NK-92 (cell line): ENCODE results near the gene MVD.

Experiments
- DNase-seq: peaks from one replicate; lab custom pipeline; 2025; ENCODE audit not compliant: unreplicated experiment; lab: John Stamatoyannopoulos, UW

The MVD gene

DNA sequence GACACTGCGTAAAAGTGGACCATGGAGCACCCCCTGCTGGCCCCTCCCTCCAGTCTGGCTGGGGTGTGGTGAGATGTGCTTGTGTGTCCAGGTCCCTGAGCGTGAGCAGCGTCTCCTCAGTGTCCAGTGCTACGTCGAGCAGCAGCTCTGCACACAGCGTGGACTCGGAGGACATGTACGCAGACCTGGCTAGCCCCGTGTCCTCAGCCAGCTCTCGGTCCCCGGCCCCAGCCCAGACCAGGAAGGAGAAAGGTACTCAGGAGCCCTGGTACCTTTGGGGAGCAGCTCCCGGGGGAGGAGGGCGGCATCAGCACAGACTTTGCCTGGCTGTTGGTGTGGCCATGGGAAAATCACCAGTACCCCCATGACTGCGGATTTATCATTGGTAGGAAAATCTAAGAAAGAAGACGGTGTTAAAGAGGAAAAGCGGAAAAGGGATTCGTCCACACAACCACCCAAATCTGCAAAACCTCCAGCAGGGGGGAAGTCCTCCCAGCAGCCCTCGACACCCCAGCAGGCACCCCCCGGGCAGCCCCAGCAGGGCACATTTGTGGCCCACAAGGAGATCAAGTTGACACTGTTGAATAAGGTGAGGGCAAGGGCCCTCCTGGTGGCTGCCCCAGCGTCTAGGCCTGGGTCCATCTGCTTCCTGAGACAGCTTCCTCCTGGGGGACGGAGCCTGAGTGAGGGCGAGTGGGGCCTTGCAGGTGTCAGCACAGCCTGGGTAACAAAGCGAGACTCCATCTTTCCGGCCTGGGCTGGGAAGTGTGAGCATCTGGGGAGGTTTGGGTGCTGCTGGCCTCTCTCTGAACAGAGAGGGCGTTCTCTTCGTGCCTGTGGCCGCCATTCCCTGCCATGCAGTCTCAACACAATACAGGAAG, 35.1 kb downstream of the MVD start:
- no peak for DNase-seq

DNA sequence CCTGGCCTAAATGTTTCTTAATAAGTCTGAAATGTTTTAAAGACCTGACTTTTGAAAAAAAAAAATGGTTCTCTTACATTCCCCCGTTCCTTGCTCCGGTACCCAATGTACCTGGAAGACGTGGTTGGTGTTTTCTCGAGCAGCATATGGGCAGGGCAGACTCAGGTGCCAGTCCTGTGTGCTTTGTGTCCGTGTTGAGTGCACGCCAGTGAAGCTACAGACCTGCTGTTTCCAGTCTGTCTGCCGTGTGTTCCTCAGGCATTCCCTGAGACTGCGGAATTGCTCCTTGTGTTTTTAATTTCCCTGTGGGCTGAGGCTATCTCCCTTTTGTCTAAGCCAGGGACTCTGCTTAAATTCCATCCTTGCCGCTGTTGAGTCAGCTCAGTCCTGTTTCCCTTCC, 36.2 kb downstream of the MVD start:
- no peak for DNase-seq

DNA sequence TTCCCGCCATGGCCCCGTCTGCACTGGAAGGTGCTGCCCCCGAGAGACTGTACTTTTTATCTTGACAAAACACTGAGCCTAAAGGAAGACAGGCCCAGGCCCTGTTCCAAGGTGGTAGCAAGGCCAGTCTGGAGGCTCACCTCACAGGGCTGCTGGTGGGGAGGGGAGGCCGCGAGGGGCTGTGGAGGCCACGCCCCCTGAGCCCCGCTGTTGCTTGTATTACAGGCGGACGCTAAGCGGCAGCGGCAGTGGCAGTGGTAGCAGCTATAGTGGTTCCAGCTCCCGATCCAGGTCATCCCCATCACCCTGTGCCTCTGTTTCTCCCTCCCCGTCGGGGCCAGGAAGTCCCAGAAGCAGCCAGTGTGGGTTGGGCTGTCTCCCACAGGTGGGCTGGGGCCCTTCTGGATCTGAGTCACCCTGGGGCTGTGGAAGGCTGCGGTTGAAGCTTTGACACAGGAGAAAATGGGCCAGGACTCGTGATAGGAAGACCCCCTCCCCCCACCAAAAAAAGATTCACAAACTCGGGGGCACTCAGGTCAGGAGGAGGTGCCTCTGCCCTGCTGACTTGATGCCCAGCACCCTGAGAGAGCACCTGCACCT, 37.8 kb downstream of the MVD start:
- no peak for DNase-seq

DNA sequence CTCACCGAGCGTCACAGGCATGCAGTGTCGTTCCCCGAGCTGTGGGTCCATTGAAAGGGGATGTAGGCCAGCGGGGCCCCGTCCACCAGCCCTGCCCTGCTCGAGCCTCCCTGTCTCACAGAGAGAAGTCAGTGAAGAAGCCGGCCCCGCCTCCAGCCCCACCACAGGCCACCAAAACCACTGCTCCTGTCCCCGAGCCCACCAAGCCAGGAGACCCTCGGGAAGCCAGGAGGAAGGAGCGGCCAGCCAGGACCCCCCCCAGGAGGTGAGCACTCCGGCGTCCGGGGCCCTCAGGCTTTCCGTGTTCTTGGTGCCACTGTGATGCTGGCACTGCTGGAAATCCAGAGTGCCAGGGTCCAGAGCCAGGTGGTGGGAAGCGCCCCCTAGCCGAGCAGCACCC, 38.4 kb downstream of the MVD start:
- DNase-seq: no peak

DNA sequence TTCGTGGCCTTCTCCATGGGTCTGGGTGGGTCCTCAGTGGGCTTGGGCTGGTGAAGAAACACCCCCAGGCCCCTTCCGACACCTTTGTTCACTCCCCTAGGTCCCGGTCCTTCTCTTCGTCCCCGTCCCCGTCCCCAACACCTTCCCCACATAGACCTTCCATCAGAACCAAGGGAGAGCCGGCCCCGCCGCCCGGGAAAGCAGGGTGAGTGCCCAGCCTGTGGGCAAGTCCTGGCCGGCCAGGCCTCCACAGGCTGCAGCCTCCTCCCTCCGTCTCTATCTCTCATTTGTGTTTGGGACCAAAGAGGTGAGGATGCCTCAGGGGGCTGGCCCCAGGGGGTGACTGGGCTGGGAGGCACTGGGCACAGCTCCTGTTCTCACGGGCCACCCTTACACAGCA, 39.0 kb downstream of the MVD start:
- no peak for DNase-seq

DNA sequence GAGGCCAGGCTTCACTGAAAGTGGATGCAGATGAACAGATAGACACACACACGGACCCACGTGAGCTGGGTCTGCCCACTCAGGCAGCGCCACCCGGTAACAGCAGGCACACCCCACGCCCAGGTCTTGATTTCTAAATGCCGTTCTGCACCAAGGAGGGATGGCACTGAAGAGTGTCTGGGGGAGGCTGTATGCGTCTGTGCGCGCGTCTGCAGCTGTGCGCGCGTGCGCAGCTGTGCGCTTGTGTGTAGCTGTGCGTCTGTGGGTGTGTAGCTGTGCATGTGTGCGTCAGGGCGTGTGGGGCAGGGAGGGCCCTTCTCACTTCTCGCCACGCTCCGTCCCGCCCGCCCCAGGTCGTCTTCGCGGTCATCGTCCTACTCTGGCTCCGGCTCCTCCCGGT, 40.0 kb downstream of the MVD start:
- DNase-seq: no peak

DNA sequence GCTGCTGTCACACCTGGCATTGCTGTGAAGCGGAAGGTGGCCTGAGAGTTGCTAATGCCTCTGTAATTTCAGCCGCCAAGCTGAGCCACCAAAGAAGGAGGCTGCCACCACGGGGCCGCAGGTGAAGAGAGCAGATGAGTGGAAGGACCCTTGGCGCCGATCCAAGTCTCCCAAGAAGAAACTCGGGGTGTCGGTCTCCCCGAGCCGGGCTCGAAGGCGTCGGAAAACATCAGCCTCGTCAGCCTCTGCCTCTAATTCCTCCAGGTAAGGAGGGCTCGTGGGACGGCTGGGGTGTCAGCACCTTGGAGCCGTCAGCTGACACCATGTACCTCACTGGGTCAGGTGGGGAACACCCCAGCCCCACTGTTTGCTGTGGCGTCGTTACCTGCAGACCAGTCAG, 40.8 kb downstream of the MVD start:
- DNase-seq: no peak

DNA sequence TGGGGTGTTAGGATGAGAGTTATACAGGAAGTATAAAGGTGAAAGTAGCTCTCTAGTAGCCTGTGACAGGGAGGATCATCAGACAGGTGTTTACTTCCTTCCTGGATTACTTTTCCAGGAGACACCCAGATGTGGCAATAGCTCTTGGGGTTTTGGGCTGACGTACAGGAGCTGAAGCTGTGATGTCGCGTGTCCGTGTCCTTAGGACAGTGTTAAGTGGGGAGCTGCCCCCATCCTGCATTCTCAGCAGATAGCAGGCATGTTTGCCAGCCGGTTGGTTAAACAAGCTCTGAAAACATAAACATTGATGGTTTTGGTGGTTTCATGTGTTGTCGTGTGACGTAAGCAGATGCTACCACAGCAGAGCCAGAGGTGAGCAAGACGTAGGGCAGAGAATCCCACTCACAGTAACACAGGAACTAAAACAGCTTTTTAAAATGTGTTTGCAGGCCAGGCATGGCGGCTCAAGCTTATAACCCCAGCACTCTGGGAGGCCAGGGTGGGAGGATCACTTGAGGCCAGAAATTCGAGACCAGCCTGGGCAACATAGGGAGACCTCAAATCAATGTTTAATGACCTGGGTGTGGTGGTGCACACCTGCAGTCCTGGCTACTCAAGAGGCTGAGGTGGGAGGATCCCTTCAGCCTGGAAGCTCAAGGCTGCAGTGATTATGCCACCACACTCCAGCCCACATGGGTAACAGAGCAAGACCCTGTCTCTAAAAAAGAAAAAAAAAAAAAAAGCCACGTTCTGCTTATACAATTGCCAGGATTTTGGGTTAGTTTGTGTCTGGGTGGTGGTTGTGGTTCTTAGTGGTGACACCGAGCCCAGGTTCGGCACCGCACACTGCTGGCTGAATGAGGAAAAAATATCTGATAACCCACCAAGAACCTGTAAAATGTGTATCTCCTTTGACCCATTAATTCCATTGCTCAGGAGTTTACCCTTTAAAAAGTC, 42.8 kb downstream of the MVD start:
- no peak for DNase-seq

DNA sequence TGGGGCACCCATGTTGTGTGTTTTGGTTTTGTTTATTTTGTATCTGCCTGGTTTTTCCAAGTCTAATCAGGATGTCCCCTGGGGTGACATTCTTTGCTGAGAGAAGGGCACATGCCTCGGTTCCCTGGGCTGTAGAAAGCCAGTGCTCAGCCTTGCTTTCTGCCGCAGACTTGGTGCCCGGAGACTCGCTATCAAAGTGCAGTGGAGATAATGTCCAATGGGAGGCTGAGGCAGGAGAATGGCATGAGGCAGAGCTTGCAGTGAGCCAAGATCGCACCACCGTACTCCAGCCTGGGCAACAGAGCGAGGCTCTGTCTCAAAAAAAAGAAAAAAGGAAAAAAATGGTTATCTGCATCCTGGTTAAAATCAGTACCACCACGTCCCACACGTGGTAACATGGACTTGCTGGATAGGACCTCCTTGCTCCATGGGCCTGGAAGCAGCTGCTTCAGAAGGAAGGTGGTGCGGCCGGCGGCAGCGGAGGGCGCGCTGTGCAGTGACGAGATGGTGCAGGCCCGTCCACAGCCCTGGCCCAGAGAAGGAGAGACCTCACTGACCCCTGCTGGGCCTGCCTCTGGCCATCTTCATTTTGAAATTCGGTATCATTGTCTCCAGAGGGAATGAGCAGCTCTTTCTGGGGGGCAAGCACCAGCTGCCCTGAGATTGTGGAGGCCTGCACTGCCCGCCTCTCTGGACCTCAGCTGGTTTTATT, 43.8 kb downstream of the MVD start:
- DNase-seq: no peak

DNA sequence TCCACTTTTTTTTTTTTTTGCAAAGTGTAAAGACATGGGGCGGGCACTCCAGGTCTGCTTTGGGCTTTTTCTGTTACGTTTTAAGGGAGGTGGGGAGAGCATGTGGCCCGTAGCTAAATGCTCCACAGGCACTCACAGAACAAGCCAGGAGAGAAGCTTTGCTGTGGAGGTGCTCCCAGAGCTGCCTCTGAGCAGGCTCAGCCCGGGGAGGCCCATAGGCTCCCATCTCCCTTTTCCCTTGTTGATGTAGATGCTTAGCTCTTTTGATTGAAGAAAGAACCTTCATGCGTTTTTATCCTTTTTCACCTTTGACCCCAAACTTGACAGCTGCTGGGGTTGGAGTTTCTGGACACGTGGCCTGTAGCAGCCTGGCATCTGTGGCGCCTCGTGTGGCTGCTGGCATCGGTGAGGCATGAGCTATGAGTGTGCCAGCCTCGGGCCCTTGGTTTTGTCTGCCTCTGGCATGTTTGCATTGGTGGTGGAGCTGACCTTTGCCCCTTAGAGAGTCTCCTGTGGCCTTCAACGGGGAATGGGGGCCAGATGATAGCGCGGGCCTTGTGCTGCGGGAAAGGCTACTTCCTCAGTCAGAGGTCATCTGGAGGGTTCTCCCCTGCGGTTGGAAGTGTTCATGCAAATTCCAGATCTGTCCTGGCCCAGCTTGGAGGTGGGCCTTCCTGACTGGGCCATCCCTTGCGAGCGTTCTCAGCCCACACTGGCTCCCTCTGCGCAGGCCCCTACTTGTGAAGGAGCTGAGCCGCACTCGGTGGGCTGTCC, 44.5 kb downstream of the MVD start:
- DNase-seq: no peak

DNA sequence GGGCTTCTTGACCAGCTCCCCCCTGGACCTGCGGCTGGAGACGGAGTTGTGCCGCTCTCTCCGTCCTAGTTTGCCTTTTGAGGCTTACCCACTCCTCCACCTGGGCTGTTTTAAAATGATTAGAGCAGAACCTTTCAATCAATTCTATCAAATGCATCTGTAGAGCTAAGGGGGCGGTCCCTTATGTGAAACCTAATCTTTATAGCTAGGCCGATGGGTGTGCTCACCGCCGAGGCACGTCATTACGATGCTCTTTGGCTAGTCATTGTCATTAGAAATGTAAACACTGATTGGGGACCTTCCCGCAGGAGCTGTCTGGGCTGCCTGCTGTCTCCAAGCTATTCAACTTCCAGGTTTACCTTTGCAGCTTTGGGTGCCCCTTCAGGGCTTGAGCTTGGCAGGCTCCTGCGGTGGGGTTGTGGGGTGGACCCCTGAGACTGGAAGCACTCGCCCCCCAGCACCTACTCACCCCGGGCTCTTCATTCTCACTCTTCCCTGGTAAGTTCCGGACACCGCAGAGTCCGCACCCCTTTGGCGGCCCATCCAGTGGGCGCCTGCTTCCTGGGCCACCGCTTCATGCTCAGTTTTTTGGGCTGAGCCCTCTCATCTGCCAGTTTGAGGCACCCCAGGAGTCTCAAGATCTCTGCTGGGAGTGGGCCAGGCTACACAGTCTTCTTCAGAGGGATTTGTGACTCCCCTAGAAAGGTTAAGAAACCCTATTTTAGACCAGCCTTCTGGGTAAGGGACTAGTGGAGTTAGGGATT, 45.4 kb downstream of the MVD start:
- no peak for DNase-seq

DNA sequence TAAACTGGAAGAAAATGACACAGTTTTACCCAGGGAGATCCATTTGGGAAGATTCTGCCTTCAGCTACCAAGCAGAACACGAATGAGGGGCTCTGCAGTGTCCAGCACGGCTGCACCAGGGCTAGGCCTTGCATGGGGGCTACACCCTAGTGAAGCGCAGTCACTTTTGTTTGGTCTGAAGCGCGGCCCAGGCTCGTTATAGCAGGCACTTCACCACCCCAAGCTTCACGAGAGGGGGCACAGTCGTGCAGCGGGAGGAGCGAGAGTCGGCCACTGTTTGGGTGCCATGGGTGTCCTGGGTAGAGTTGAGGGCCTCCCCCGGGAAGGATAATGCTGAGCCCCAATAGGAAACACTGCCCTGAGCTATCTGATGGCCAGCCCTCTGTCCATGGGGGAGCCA, 46.2 kb downstream of the MVD start:
- no peak for DNase-seq

DNA sequence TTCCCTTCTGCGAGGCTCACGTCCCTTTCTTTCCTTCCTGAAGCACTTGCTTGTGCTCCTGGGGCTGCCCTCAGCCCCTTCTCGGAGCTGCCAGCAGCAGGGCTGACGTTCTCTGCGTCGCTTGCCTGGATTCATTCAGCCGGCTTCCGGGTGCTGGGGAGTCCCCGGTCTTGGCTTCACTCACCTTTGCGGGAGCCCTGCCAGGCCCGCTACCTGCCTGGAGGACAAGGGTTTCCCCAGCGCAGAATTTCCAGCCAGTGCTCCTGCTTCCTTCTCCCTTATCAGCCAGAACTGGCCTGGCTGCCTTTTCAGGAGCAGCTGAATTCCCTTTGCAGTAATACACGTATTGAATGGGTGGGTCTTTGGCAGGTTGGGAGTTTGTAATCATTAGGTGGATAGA, 46.6 kb downstream of the MVD start:
- DNase-seq: no peak

DNA sequence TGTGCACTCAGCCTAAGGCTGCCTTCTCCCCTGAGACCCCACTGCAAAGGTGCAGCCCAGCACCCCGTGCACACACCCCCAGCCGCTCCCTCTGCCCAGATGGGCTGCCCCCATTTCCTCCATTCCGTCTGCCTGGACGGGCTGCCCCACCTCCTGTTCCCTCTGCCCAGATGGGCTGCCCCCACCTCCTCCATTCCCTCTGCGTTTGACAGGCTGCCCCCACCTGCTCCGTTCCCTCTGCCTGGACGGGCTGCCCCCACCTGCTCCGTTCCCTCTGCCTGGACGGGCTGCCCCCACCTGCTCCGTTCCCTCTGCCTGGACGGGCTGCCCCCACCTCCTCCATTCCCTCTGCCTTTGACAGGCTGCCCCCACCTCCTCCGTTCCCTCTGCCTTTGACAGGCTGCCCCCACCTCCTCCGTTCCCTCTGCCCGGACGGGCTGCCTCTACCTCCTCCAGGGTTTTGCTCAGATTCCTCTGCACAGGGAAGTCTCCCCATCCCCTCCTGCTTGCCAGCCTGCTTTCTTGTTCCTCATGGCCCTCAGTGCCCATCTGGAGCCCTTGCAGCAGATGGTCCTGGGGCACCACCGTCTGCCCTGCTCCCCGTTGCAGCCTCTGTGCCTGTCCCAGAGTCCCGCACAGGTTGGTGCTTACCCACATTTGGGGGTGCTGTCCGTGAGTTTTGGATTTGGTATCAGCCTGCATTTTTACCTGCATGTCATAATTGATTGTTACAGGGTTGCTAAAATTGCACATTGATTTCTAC, 47.9 kb downstream of the MVD start:
- no peak for DNase-seq

DNA sequence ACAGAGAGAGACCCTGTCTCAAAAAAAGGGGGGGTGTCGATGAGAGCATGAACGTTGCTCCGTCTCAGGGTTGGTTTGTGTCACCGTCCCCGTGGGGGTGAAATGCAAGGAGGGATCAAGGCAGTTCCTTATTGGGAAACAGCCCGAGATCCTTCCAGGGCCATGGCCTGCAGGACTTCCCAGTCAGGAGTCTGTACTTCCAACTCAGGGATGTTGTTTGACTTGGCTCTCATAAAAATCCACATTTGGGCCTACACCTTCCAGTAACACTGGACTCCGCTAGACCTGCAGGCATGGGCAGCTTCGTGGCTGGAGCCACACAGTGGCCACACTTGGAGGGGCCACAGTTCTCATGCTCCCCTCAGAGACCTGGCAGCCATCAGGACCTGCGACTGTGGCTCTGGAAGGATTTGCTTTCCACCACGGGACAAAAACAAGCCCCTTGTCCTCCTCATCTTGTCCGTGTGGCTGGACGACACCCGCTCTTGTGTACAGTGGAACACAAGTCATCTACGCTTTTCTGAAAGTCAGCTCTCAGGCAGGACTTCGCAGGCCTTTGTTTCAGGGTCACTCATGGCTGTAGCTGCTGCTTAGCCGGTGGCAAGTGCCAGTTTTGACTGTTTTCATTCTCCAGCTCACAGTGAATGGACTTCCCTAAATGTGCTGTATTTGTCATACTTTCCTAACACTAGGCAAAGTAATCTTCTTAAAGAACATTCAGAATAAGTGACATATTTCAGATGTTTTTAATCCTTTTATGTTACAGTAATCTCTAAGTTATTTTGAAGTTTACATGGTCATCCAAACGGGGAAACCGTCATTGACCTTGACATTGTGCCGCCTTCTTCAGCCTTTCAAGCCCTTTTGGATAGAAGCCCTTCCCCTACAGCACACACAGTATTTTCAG, 48.7 kb downstream of the MVD start:
- DNase-seq: no peak

DNA sequence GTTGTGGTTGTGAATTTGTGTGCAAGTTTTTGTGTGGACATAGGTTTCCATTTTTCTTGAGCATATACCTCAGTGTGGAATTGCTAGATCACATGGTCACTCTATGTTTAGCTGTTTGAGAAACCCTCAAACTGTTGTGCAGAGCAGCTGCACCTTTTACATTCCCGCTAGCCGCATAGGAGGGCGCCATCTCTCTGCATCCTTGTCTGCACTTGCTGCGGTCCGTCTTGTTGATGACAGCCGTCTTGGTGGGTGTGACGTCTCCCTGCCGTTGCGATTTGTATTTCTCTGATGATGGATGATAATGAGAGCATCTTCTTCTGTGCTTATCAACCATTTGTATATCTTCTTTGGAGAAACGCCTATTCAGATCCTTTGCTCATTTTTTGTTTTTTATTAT, 49.6 kb downstream of the MVD start:
- DNase-seq: no peak

DNA sequence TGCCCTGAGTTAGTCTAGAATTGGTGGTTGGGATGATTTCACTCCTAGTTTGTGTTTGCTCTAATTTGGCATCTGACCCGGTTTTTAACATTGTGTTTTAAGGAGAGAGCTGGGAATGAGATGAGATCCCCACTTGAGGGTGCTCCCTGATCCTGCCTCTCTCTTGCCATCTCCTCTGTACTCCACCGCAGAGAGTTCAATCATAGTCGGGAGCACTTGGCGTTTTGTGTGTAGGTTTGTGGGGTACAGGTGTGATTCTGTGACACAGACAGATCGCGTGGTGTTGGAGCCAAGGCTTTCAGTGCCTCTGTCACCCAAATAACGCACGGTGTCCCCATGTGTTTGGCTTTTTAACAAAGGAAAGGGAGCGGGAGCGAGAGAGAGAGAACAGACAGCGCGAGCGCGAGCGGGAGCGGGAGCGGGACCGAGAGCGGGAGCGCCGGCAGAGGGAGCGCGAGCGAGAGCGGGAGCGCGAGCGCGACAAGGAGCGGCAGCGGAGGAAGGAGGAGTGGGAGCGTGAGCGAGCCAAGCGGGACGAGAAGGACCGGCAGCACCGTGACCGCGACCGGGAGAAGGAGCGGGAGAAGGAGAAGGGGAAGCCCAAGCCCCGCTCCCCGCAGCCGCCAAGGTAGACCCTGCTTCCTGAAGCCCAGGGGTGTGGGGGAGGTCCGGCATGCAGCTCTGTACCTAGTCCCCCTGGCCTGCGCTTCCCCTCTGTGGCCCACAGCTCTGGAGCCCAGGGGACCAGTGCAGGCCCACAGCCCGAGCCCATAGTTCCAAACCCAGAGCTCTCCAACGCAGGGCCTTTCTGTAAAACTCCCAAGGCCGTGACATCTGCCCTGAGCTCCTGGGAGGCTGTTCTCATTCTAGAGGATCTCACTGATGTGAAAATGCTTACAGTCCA, 51.7 kb downstream of the MVD start:
- no peak for DNase-seq
